SK-N-SH (cell line): ENCODE data around the gene TRPM3. TPM values are rescaled to one million over a fixed set of nuclear protein-coding genes. Genes with fewer than 3 reads are reported as not detected.

Experiments used
- CTCF ChIA-PET: fragments of 300-600, 350-600 bp; formaldehyde crosslinking; extraction: SDS; loops from one replicate; lab custom pipeline; 2021; lab: Yijun Ruan, JAX
- POLR2A ChIA-PET: fragments of 350-600 bp; sonication (Branson Sonifier 250); formaldehyde crosslinking; extraction: SDS; loops from one replicate; lab custom pipeline; 2020; ENCODE audit warnings: antibody characterized with exemption, inconsistent platforms; lab: Yijun Ruan, JAX
- DNase-seq: peaks from one replicate; pipeline ENCODE4 v3.0.0; 2012
- H2AFZ ChIP-seq: fragments of 200-600 bp; sonication (generic); 2 replicates; pipeline ENCODE4 v1.8.1; 2016; ENCODE audit warnings: antibody characterized with exemption, mild to moderate bottlenecking, low read depth
- H3F3A ChIP-seq: fragments of 200-600 bp; sonication (generic); replicated peaks from 2 replicates; pipeline ENCODE3; 2016; ENCODE audit warnings: antibody characterized with exemption, mild to moderate bottlenecking; ENCODE audit not compliant: insufficient read depth
- H3K27ac ChIP-seq, 2 experiments: fragments of 200-500 bp in 1 of 2; fragments of 200-600 bp in 1 of 2; sonication (Bioruptor generic) in 1 of 2; sonication (generic), shearing (Covaris generic) in 1 of 2; 2 replicates each; pipeline versions ENCODE4 v1.5.1 to v1.6.1; 2014 to 2016; ENCODE audit warnings: low read depth in 2 of 2, inconsistent platforms in 1 of 2, low read length in 1 of 2, mild to moderate bottlenecking in 1 of 2, mixed read lengths in 1 of 2
- H3K27me3 ChIP-seq: fragments of 200-600 bp; sonication (generic), shearing (Covaris generic); 2 replicates; pipeline ENCODE4 v1.6.1; 2016; ENCODE audit warnings: mixed run types; ENCODE audit not compliant: insufficient read depth
- H3K36me3 ChIP-seq, 2 experiments: fragments of 200-500 bp in 1 of 2; fragments of 200-600 bp in 1 of 2; sonication (Bioruptor generic) in 1 of 2; sonication (generic) in 1 of 2; replicated peaks in 1 of 2; 2 replicates each; pipeline versions ENCODE3 to v1.5.1; 2014 to 2016; ENCODE audit warnings: low read length in 1 of 2, mild to moderate bottlenecking in 1 of 2; ENCODE audit not compliant: insufficient read depth in 2 of 2, control insufficient read depth in 1 of 2
- H3K4me1 ChIP-seq, 2 experiments: fragments of 200-500 bp in 1 of 2; fragments of 200-600 bp in 1 of 2; sonication (Bioruptor generic) in 1 of 2; sonication (generic), shearing (Covaris generic) in 1 of 2; 2 replicates each; pipeline versions ENCODE4 v1.5.1 to v1.6.1; 2014 to 2016; ENCODE audit warnings: low read depth in 1 of 2, low read length in 1 of 2, mixed run types in 1 of 2; ENCODE audit not compliant: insufficient read depth in 2 of 2, control insufficient read depth in 1 of 2
- H3K4me2 ChIP-seq: fragments of 200-600 bp; sonication (generic), shearing (Covaris generic); 2 replicates; pipeline ENCODE4 v1.6.1; 2017; ENCODE audit warnings: mixed run types
- H3K4me3 ChIP-seq, 2 experiments: fragments of 200-500 bp in 1 of 2; fragments of 200-600 bp in 1 of 2; sonication (Bioruptor generic) in 1 of 2; sonication (generic), shearing (Covaris generic) in 1 of 2; 2 replicates each; pipeline versions ENCODE4 v1.5.1 to v1.8.1; 2014 to 2016; ENCODE audit warnings: low read depth in 2 of 2, inconsistent platforms in 1 of 2, low read length in 1 of 2, mild to moderate bottlenecking in 1 of 2, mixed read lengths in 1 of 2, moderate library complexity in 1 of 2
- H3K79me2 ChIP-seq: fragments of 200-600 bp; sonication (generic); 2 replicates; pipeline ENCODE4 v1.8.1; 2017; ENCODE audit warnings: mild to moderate bottlenecking; ENCODE audit not compliant: insufficient read depth
- H3K9ac ChIP-seq: fragments of 200-600 bp; sonication (generic); 2 replicates; pipeline ENCODE4 v1.6.1; 2017; ENCODE audit warnings: mixed run types
- H3K9me2 ChIP-seq: fragments of 200-600 bp; sonication (generic); 2 replicates; pipeline ENCODE4 v1.6.1; 2017; ENCODE audit warnings: mixed run types
- H3K9me3 ChIP-seq: fragments of 200-600 bp; sonication (generic); 2 replicates; pipeline ENCODE4 v1.6.1; 2017; ENCODE audit warnings: mixed run types, mild to moderate bottlenecking, moderate library complexity
- H4K20me1 ChIP-seq: fragments of 200-600 bp; sonication (generic); 2 replicates; pipeline ENCODE4 v1.6.1; 2017; ENCODE audit warnings: mild to moderate bottlenecking, mixed run types; ENCODE audit not compliant: insufficient read depth
- CHD2 ChIP-seq: fragments of 150-350 bp; IDR thresholded peaks from 2 replicates; pipeline ENCODE4 v1.6.1; 2018; ENCODE audit warnings: low read length; ENCODE audit not compliant: partially characterized antibody
- EP300 ChIP-seq, 2 experiments: IDR thresholded peaks; 2 replicates each; pipeline versions ENCODE4 v1.4.0 to v1.6.1; 2012; ENCODE audit warnings: borderline replicate concordance in 1 of 2, low read depth in 1 of 2, low read length in 1 of 2
- FOSL2 ChIP-seq: IDR thresholded peaks from 2 replicates; pipeline ENCODE4 v1.4.0; 2012; ENCODE audit warnings: low read depth, mild to moderate bottlenecking, moderate library complexity, borderline replicate concordance
- FOXJ3 ChIP-seq: sonication (generic); formaldehyde crosslinking; IDR thresholded peaks from 2 replicates; pipeline ENCODE4 v1.5.1; 2020; ENCODE audit warnings: mild to moderate bottlenecking, missing genetic modification reagents
- FOXM1 ChIP-seq: IDR thresholded peaks from 2 replicates; pipeline ENCODE4 v1.4.0; 2012; ENCODE audit warnings: low read depth, mild to moderate bottlenecking
- GABPA ChIP-seq: IDR thresholded peaks from 2 replicates; pipeline ENCODE4 v1.4.0; 2012; ENCODE audit warnings: low read depth, mild to moderate bottlenecking
- IRF3 ChIP-seq: fragments of 150-350 bp; IDR thresholded peaks from 2 replicates; pipeline ENCODE4 v1.6.1; 2016; ENCODE audit warnings: mild to moderate bottlenecking, low read depth, low read length
- MAX ChIP-seq: IDR thresholded peaks from 2 replicates; pipeline ENCODE4 v1.4.0; 2012; ENCODE audit warnings: low read depth
- MEF2A ChIP-seq: IDR thresholded peaks from 2 replicates; pipeline ENCODE4 v1.4.0; 2012; ENCODE audit warnings: low read depth, borderline replicate concordance
- NRF1 ChIP-seq: IDR thresholded peaks from 2 replicates; pipeline ENCODE4 v1.6.1; 2012; ENCODE audit warnings: low read depth, mild to moderate bottlenecking, low read length
- PBX3 ChIP-seq: IDR thresholded peaks from 2 replicates; pipeline ENCODE4; 2012
- POLR2AphosphoS5 ChIP-seq: IDR thresholded peaks from 2 replicates; pipeline ENCODE4 v1.6.1; 2012; ENCODE audit warnings: low read depth, low read length
- RCOR1 ChIP-seq: fragments of 150-350 bp; IDR thresholded peaks from 2 replicates; pipeline ENCODE4 v1.6.1; 2017; ENCODE audit warnings: antibody characterized with exemption, low read length
- RFX5 ChIP-seq: IDR thresholded peaks from 2 replicates; pipeline ENCODE4 v1.6.1; 2012; ENCODE audit warnings: mild to moderate bottlenecking, improper control_type of control experiment, low read length
- RXRA ChIP-seq: IDR thresholded peaks from 2 replicates; pipeline ENCODE4 v1.4.0; 2012; ENCODE audit warnings: low read depth, mild to moderate bottlenecking, borderline replicate concordance
- SIN3A ChIP-seq: IDR thresholded peaks from 2 replicates; pipeline ENCODE4 v1.6.1; 2012; ENCODE audit warnings: low read depth, mild to moderate bottlenecking, low read length, moderate library complexity, borderline replicate concordance
- SMC3 ChIP-seq: IDR thresholded peaks from 2 replicates; pipeline ENCODE4 v1.6.1; 2012; ENCODE audit warnings: low read depth, low read length, improper control_type of control experiment
- TCF12 ChIP-seq: IDR thresholded peaks from 2 replicates; pipeline ENCODE4 v1.4.0; 2012
- TEAD4 ChIP-seq: IDR thresholded peaks from 2 replicates; pipeline ENCODE4 v1.4.0; 2012; ENCODE audit warnings: mild to moderate bottlenecking, borderline replicate concordance; ENCODE audit not compliant: insufficient read depth
- YY1 ChIP-seq: IDR thresholded peaks from 2 replicates; pipeline ENCODE4 v1.4.0; 2012; ENCODE audit warnings: low read depth, mild to moderate bottlenecking
- WGBS: methylation state at CpG from one replicate; pipeline ENCODE4 v1.1.6; 2017; ENCODE audit warnings: low lambda C conversion rate; 5-methylcytosine and 5-hydroxymethylcytosine counted together
- polyA plus RNA-seq, 3 experiments: library from polyadenylated mRNA; depleted of rRNA; stranded (reverse); fragments of >200 nt; gene quantifications; 2 replicates each; pipeline ENCODE4 v1.2.3, GENCODE V29; 2012
- TF ChIP-seq, protein P1 (sequence below): IDR thresholded peaks from 2 replicates; pipeline ENCODE4 v1.4.0; 2012; ENCODE audit warnings: low read depth, borderline replicate concordance
- TF ChIP-seq, protein P2 (sequence below): fragments of 200-600 bp; sonication (generic); IDR thresholded peaks from 2 replicates; pipeline ENCODE4 v1.6.1; 2017; ENCODE audit warnings: antibody characterized with exemption, mild to moderate bottlenecking, moderate library complexity

The TRPM3 gene
- polyA plus RNA-seq, 1 of the 3 experiments (the other 2 are of a cell fraction) = not detected

- Histone ChIP-seq H3K79me2 (no peaks in the 10 kb centered on the region), H3K9me3 (no peaks in the 10 kb centered on the region), H3K4me2 (no peak overlapping the region), H3K27ac (no peak overlapping the region), H3K9ac (no peak overlapping the region), H2AFZ (no peak overlapping the region), H3F3A (no peaks in the 10 kb centered on the region), H3K4me3 (no peak overlapping the region), H3K9me2 (no peaks in the 10 kb centered on the region), H3K4me1 (no peaks in the 10 kb centered on the region), H3K27me3 (no peaks in the 10 kb centered on the region; the same call in 1 of the 2 replicates), H4K20me1 (no peaks in the 10 kb centered on the region), H3K36me3 (no peaks in the 10 kb centered on the region)
- DNase-seq = no peak
- ChIA-PET CTCF (interaction anchor here (0.7 kb wide), 1 partner anchor 152 kb away, joined by 3 read pairs; no protein-coding TSS in a partner anchor), POLR2A (no interaction called here)
- WGBS = 2% methylated on average over 3 of the region's 3 CpGs
- TF ChIP-seq SMC3 = no peak
- no peak for TF ChIP-seq NRF1
- no peak for TF ChIP-seq RCOR1
- TF ChIP-seq, protein P1, sequence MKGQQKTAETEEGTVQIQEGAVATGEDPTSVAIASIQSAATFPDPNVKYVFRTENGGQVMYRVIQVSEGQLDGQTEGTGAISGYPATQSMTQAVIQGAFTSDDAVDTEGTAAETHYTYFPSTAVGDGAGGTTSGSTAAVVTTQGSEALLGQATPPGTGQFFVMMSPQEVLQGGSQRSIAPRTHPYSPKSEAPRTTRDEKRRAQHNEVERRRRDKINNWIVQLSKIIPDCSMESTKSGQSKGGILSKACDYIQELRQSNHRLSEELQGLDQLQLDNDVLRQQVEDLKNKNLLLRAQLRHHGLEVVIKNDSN = no peak
- no peak for TF ChIP-seq TEAD4
- TF ChIP-seq SIN3A = no peak
- TF ChIP-seq IRF3 = no peak
- TF ChIP-seq RFX5 = no peak
- no peak for TF ChIP-seq FOXM1
- no peak for TF ChIP-seq PBX3
- TF ChIP-seq EP300 (IDR thresholded peaks at IDR 0.05; ENCODE audit: borderline replicate concordance in 1 of 2, low read depth in 1 of 2, low read length in 1 of 2) = no peak
- TF ChIP-seq POLR2AphosphoS5 = no peak
- TF ChIP-seq RXRA = no peak
- TF ChIP-seq TCF12 = no peak
- no peak for TF ChIP-seq FOXJ3 (CRISPR knock-in tag)
- TF ChIP-seq MAX = no peak
- no peak for TF ChIP-seq FOSL2
Measured at GRCh38 chr9:70791936-70792335, 329.5 kb downstream of the TRPM3 start.

DNA sequence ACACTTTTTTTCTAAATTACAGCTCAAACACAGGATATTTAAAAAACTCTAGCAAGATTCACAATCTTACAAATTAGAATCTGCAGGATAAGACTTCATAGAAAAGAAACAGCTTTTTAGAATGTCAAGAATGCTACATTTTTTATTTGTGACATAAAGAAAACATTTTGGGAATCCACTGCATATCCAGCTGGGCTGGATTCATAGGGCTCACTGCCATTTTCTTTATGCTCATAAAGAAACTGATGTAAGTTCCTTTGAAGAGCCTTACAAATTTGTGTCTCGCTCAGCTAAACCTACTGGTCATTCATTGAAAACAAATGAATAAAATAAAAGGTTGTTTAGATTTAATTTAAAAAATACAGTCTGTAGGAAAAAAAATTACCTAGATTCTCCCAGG lies 332.3 kb downstream of the TRPM3 start:
- Histone ChIP-seq H3K79me2 (no peaks in the 10 kb centered on the region), H4K20me1 (no peaks in the 10 kb centered on the region), H3F3A (no peaks in the 10 kb centered on the region), H3K27ac (no peak overlapping the region), H3K4me3 (no peak overlapping the region), H3K9me3 (no peaks in the 10 kb centered on the region), H3K9ac (no peak overlapping the region), H3K4me1 (no peaks in the 10 kb centered on the region), H2AFZ (no peak overlapping the region), H3K9me2 (no peaks in the 10 kb centered on the region), H3K4me2 (no peak overlapping the region), H3K36me3 (no peaks in the 10 kb centered on the region), H3K27me3 (peaks cover 6% of the 10 kb centered on the region; the same call in 1 of the 2 replicates)
- TF ChIP-seq GABPA = no peak
- no peak for TF ChIP-seq NRF1
- TF ChIP-seq, protein P1 = no peak
- TF ChIP-seq, protein P2, sequence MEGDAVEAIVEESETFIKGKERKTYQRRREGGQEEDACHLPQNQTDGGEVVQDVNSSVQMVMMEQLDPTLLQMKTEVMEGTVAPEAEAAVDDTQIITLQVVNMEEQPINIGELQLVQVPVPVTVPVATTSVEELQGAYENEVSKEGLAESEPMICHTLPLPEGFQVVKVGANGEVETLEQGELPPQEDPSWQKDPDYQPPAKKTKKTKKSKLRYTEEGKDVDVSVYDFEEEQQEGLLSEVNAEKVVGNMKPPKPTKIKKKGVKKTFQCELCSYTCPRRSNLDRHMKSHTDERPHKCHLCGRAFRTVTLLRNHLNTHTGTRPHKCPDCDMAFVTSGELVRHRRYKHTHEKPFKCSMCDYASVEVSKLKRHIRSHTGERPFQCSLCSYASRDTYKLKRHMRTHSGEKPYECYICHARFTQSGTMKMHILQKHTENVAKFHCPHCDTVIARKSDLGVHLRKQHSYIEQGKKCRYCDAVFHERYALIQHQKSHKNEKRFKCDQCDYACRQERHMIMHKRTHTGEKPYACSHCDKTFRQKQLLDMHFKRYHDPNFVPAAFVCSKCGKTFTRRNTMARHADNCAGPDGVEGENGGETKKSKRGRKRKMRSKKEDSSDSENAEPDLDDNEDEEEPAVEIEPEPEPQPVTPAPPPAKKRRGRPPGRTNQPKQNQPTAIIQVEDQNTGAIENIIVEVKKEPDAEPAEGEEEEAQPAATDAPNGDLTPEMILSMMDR = no peak
- TF ChIP-seq YY1 = no peak
- no peak for TF ChIP-seq MEF2A
- no peak for TF ChIP-seq RCOR1
- TF ChIP-seq CHD2 = no peak
- no peak for TF ChIP-seq RFX5
- TF ChIP-seq PBX3 = no peak
- no peak for TF ChIP-seq FOXM1
- WGBS = 2% methylated on average over 1 of the region's 1 CpG
- ChIA-PET CTCF (interaction anchor here (1.0 kb wide), 1 partner anchor 149 kb away, joined by 3 read pairs; no protein-coding TSS in a partner anchor), POLR2A (no interaction called here)
- DNase-seq = no peak
